ENCODE data around the gene RYK. TPM values are rescaled to one million over a fixed set of nuclear protein-coding genes. Genes with fewer than 3 reads are reported as not detected.

The RYK gene
- total RNA-seq, 4 donors from 2014 or later, result 78.2 to 120 (median 96.5) TPM

- H3K27me3 ChIP-seq, result no peaks in the 10 kb centered on the region
- H3K36me3 ChIP-seq, result no peaks in the 10 kb centered on the region
- no peak overlapping the region for H3K4me3 ChIP-seq
- intact Hi-C loops (cut with DNase I), result no loop called here
- TF ChIP-seq CTCF (IDR thresholded peaks at IDR 0.05) (no peak), POLR2A (IDR thresholded peaks at IDR 0.05; ENCODE audit: low read depth) (no peak), EP300 (IDR thresholded peaks at IDR 0.05) (no peak), POLR2AphosphoS5 (IDR thresholded peaks at IDR 0.05) (no peak)
- DNase-seq (ENCODE audit: extremely low spot score), result no peak
- WGBS, result 94% methylated on average over 2 of the region's 2 CpGs
- H3K27ac ChIP-seq (replicated peaks in 1 of 4), result no peak overlapping the region
- peaks cover 48 to 76% (median 72%) of the 10 kb centered on the region in 4 donors for H3K4me1 ChIP-seq
- H3K9me3 ChIP-seq, result no peaks in the 10 kb centered on the region
Measured at GRCh38 chr3:134244921-134245320, 5.7 kb downstream of the RYK start.

- Histone ChIP-seq H3K4me3 (no peak overlapping the region), H3K4me1 (peaks cover 51 to 76% (median 72%) of the 10 kb centered on the region in 4 donors), H3K9me3 (no peaks in the 10 kb centered on the region), H3K27ac (replicated peaks in 1 of 4) (peak overlapping the region in 2 of 4 donors; percentile 29 to 50), H3K27me3 (no peaks in the 10 kb centered on the region), H3K36me3 (no peaks in the 10 kb centered on the region)
- intact Hi-C loops (cut with DNase I), result no loop called here
- DNase-seq (ENCODE audit: extremely low spot score), result no peak
- 97% methylated on average over 2 of the region's 3 CpGs for WGBS
- TF ChIP-seq POLR2A (IDR thresholded peaks at IDR 0.05; ENCODE audit: low read depth) (no peak), POLR2AphosphoS5 (IDR thresholded peaks at IDR 0.05) (no peak), EP300 (IDR thresholded peaks at IDR 0.05) (no peak), CTCF (IDR thresholded peaks at IDR 0.05) (no peak)
Measured at GRCh38 chr3:134242649-134243617, 7.7 kb downstream of the RYK start.

GRCh38 chr3:134239538-134239937 lies 11.1 kb downstream of the RYK start:
- no peaks in the 10 kb centered on the region for H3K9me3 ChIP-seq
- H3K27me3 ChIP-seq, result no peaks in the 10 kb centered on the region
- 100% methylated on average over 1 of the region's 1 CpG for WGBS
- DNase-seq (ENCODE audit: extremely low spot score), result no peak
- no peaks in the 10 kb centered on the region for H3K36me3 ChIP-seq
- peaks cover 68 to 89% (median 82%) of the 10 kb centered on the region in 4 donors for H3K4me1 ChIP-seq
- H3K4me3 ChIP-seq, result no peak overlapping the region
- TF ChIP-seq CTCF (IDR thresholded peaks at IDR 0.05), result no peak
- TF ChIP-seq EP300 (IDR thresholded peaks at IDR 0.05), result no peak
- TF ChIP-seq POLR2A (IDR thresholded peaks at IDR 0.05; ENCODE audit: low read depth), result no peak
- TF ChIP-seq POLR2AphosphoS5 (IDR thresholded peaks at IDR 0.05), result no peak
- peak overlapping the region; percentile 11 to 65 (median 33) for H3K27ac ChIP-seq (replicated peaks in 1 of 4)
- intact Hi-C loops (cut with DNase I), result no loop called here

- Histone ChIP-seq H3K9me3 (no peaks in the 10 kb centered on the region), H3K27ac (replicated peaks in 1 of 4) (peak overlapping the region; percentile 53 to 66 (median 63)), H3K36me3 (no peaks in the 10 kb centered on the region), H3K4me1 (peaks cover 64 to 88% (median 83%) of the 10 kb centered on the region in 4 donors), H3K4me3 (no peak overlapping the region), H3K27me3 (no peaks in the 10 kb centered on the region)
- intact Hi-C loops (cut with DNase I), result no loop called here
- 74% methylated on average over 4 of the region's 4 CpGs for WGBS
- no peak for DNase-seq (ENCODE audit: extremely low spot score)
- no peak for TF ChIP-seq POLR2A (IDR thresholded peaks at IDR 0.05; ENCODE audit: low read depth)
- TF ChIP-seq POLR2AphosphoS5 (IDR thresholded peaks at IDR 0.05), result no peak
- TF ChIP-seq CTCF (IDR thresholded peaks at IDR 0.05), result no peak
- TF ChIP-seq EP300 (IDR thresholded peaks at IDR 0.05), result no peak
Measured at GRCh38 chr3:134237454-134238145, 13.1 kb downstream of the RYK start.
